HG02970 (cell line): Measurements from ENCODE around the gene ZFAND5.

ENCODE experiments used
- ATAC-seq: cut with Tn5 transposase; IDR thresholded peaks from one replicate; pipeline ENCODE4 v1.9.1; 2021; ENCODE audit warnings: mild to moderate bottlenecking, moderate library complexity, moderate number of reproducible peaks; ENCODE audit not compliant: unreplicated experiment, low FRiP score

ZFAND5 gene

GRCh38 chr9:72363908-72364678, 915 bp downstream of the ZFAND5 start:
- ATAC-seq = peak; percentile 30

- no peak for ATAC-seq
These were observed 1.8 kb downstream of the ZFAND5 start for GRCh38 chr9:72363236-72363635.

GRCh38 chr9:72362680-72363139, 2.3 kb downstream of the ZFAND5 start:
- no peak for ATAC-seq

GRCh38 chr9:72362118-72362531, 2.9 kb downstream of the ZFAND5 start:
- ATAC-seq = no peak

- no peak for ATAC-seq
These were observed 3.8 kb downstream of the ZFAND5 start for GRCh38 chr9:72361217-72361616.

- no peak for ATAC-seq
These were observed 4.7 kb downstream of the ZFAND5 start for GRCh38 chr9:72360324-72360723.

GRCh38 chr9:72356041-72356582, 8.9 kb downstream of the ZFAND5 start:
- no peak for ATAC-seq

GRCh38 chr9:72355153-72355552, 9.9 kb downstream of the ZFAND5 start:
- no peak for ATAC-seq

- ATAC-seq = no peak
These were observed 10.3 kb downstream of the ZFAND5 start for GRCh38 chr9:72354704-72355103.

- no peak for ATAC-seq
These were observed 11.4 kb downstream of the ZFAND5 start for GRCh38 chr9:72353455-72354116.

- ATAC-seq = no peak
These were observed 12.1 kb downstream of the ZFAND5 start for GRCh38 chr9:72352911-72353388.

- no peak for ATAC-seq
These were observed 13.2 kb downstream of the ZFAND5 start for GRCh38 chr9:72351538-72352453.

GRCh38 chr9:72349911-72350310, 15.1 kb downstream of the ZFAND5 start:
- no peak for ATAC-seq

- ATAC-seq = no peak
These were observed 15.8 kb downstream of the ZFAND5 start for GRCh38 chr9:72349240-72349639.

GRCh38 chr9:72346333-72346732, 18.7 kb downstream of the ZFAND5 start:
- ATAC-seq = no peak

GRCh38 chr9:72338631-72339030, 26.4 kb downstream of the ZFAND5 start:
- no peak for ATAC-seq

- no peak for ATAC-seq
These were observed 27.7 kb downstream of the ZFAND5 start for GRCh38 chr9:72337286-72337685.

- no peak for ATAC-seq
These were observed 30.2 kb downstream of the ZFAND5 start for GRCh38 chr9:72334658-72335337.

GRCh38 chr9:72333709-72334108, 31.3 kb downstream of the ZFAND5 start:
- ATAC-seq = no peak

GRCh38 chr9:72333197-72333596, 31.8 kb downstream of the ZFAND5 start:
- no peak for ATAC-seq
